MCF 10A (cell line): Measurements from ENCODE around the gene PRAC1. TPM values are rescaled to one million over a fixed set of nuclear protein-coding genes. Genes with fewer than 3 reads are reported as not detected.

Source experiments
- Bru-seq: library from RNA; stranded (reverse); fragments of 400-500 nt; gene quantifications from one replicate; lab custom pipeline; 2021; lab: Mats Ljungman, UMichigan
- BruChase-seq, 2 experiments: library from RNA; stranded (reverse); fragments of 400-500 nt; gene quantifications; one replicate each; lab custom pipeline; 2021; lab: Mats Ljungman, UMichigan
- BruUV-seq: library from RNA; stranded (reverse); fragments of 400-500 nt; replicated peaks from 2 replicates; lab custom pipeline; 2021; lab: Mats Ljungman, UMichigan
- CTCF ChIA-PET: fragments of 300-600 bp; sonication (Branson Sonifier 250); formaldehyde crosslinking; extraction: SDS; loops from one replicate; lab custom pipeline; 2021; ENCODE audit warnings: antibody characterized with exemption, inconsistent platforms; lab: Yijun Ruan, JAX
- POLR2A ChIA-PET: fragments of 300-600, 350-650 bp; sonication (Branson Sonifier 250); formaldehyde crosslinking; extraction: SDS; loops from one replicate; lab custom pipeline; 2020; ENCODE audit warnings: antibody characterized with exemption, inconsistent platforms; lab: Yijun Ruan, JAX
- DNase-seq: peaks from one replicate; pipeline ENCODE4 v3.0.0-alpha.2; 2018; ENCODE audit not compliant: unreplicated experiment
- H3K27ac Mint-ChIP-seq: one replicate; pipeline ENCODE4 v1.8.0; 2022; ENCODE audit warnings: mild to moderate bottlenecking, low read depth, mixed read lengths; ENCODE audit not compliant: unreplicated experiment
- H3K27me3 Mint-ChIP-seq: one replicate; pipeline ENCODE4 v1.8.0; 2022; ENCODE audit warnings: mixed read lengths; ENCODE audit not compliant: insufficient read depth, unreplicated experiment
- H3K36me3 Mint-ChIP-seq: one replicate; pipeline ENCODE4 v1.8.0; 2022; ENCODE audit warnings: mild to moderate bottlenecking, moderate library complexity, mixed read lengths; ENCODE audit not compliant: insufficient read depth, unreplicated experiment
- H3K4me1 Mint-ChIP-seq: one replicate; pipeline ENCODE4 v1.8.0; 2022; ENCODE audit warnings: mixed read lengths; ENCODE audit not compliant: insufficient read depth, unreplicated experiment
- H3K4me3 Mint-ChIP-seq: one replicate; pipeline ENCODE4 v1.8.0; 2022; ENCODE audit warnings: mild to moderate bottlenecking, moderate library complexity, mixed read lengths; ENCODE audit not compliant: unreplicated experiment
- H3K9me3 Mint-ChIP-seq: one replicate; pipeline ENCODE4 v1.8.0; 2022; ENCODE audit warnings: mixed read lengths; ENCODE audit not compliant: unreplicated experiment
- intact Hi-C: fragments of 100-400 bp; cut with micrococcal nuclease; formaldehyde crosslinking; loops from 2 replicates; pipeline ENCODE4 v1.14.1; 2022
- long read RNA-seq: library from polyadenylated mRNA; stranded (forward); transcript quantifications from one replicate; pipeline ENCODE4 v2.0.0, GENCODE V29; 2022
- total RNA-seq: library from RNA; stranded (reverse); gene quantifications from 2 replicates; pipeline ENCODE4 v1.2.3, GENCODE V29; 2022
- TF ChIP-seq, protein P1 (sequence below): fragments of 200-600 bp; IDR thresholded peaks from one replicate; pipeline ENCODE4 v1.8.0; 2022; ENCODE audit warnings: antibody characterized with exemption, mild to moderate bottlenecking; ENCODE audit not compliant: unreplicated experiment

PRAC1 gene
- total RNA-seq (not detected in 2 replicates), Bru-seq, nascent RNA (not detected), BruChase-seq, experiment 1, labeled RNA remaining after a 6-hour chase (not detected), BruChase-seq, experiment 2, labeled RNA remaining after a 2-hour chase (not detected)
- long read RNA-seq: 0 reads

DNA sequence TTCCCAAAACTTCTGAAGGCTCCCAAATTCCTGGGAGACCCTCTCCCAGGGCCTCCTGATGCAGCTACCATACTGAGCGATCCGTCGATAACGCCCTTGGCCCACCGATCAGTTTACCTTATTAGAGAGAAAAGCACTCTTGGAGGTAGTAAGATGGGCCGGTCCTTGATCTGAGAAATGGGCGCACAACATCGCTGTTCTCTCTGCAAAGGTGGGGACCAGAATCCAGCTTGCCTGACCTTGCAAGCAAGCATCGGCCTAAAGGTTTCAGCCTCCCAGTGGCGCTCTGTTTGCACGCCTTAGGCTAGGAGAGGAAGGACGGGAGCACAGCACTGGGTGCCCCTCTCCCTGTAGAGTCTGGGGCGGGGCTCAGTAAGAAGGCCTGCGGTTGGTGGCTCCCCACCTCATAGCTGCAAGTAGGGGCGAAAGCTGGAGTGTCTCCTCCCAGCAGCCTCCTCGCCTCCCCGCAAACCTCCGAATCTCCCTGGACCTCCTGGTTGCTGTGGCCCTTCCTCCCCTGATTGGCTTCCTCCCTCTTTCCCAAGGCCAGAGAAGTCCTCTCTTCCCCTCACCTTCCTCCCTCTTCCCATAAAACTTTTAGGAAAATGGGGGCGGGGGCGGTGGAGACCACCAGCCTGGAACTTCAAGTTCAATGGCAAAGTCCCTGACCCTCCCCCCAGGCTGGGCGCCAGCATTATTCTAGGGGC lies at the start of gene PRAC1:
PRAC1 (minus strand) TSS at position 318 of the 707 bp plus-strand sequence; CDS start at position 192, 126 bp downstream.
- no peak for DNase-seq
- H3K4me3 Mint-ChIP-seq: no peak within 1 kb of the TSS
- H3K4me1 Mint-ChIP-seq: peaks cover 5% of the 10 kb centered on the region
- TF ChIP-seq, protein P1, sequence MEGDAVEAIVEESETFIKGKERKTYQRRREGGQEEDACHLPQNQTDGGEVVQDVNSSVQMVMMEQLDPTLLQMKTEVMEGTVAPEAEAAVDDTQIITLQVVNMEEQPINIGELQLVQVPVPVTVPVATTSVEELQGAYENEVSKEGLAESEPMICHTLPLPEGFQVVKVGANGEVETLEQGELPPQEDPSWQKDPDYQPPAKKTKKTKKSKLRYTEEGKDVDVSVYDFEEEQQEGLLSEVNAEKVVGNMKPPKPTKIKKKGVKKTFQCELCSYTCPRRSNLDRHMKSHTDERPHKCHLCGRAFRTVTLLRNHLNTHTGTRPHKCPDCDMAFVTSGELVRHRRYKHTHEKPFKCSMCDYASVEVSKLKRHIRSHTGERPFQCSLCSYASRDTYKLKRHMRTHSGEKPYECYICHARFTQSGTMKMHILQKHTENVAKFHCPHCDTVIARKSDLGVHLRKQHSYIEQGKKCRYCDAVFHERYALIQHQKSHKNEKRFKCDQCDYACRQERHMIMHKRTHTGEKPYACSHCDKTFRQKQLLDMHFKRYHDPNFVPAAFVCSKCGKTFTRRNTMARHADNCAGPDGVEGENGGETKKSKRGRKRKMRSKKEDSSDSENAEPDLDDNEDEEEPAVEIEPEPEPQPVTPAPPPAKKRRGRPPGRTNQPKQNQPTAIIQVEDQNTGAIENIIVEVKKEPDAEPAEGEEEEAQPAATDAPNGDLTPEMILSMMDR: no peak
- H3K36me3 Mint-ChIP-seq: no peaks in the 10 kb centered on the region
- no TSS peak for BruUV-seq
- CTCF ChIA-PET: interaction anchor here (0.5 to 5.0 kb wide), 10 partner anchors 10 to 945 kb away, joined by 3 to 81 read pairs (median 9); no protein-coding TSS in a partner anchor
- peaks cover 52% of the 10 kb centered on the region for H3K27me3 Mint-ChIP-seq
- H3K9me3 Mint-ChIP-seq: no peaks in the 10 kb centered on the region
- H3K27ac Mint-ChIP-seq: no peak within 1 kb of the TSS
- POLR2A ChIA-PET: no interaction called here
- intact Hi-C loops: no loop called here

- intact Hi-C loops: no loop called here
- no TSS peak for BruUV-seq
- CTCF ChIA-PET: interaction anchor here (0.8 kb wide), 1 partner anchor 785 kb away, joined by 3 read pairs; no protein-coding TSS in a partner anchor
- POLR2A ChIA-PET: no interaction called here
- TF ChIP-seq, protein P1: no peak
- H3K4me3 Mint-ChIP-seq: no peak overlapping the region
- H3K9me3 Mint-ChIP-seq: no peaks in the 10 kb centered on the region
- H3K27ac Mint-ChIP-seq: no peak overlapping the region
- H3K36me3 Mint-ChIP-seq: no peaks in the 10 kb centered on the region
- no peaks in the 10 kb centered on the region for H3K4me1 Mint-ChIP-seq
- no peak for DNase-seq
- peaks cover 36% of the 10 kb centered on the region for H3K27me3 Mint-ChIP-seq
Observed at GRCh38 chr17:48770954-48771353, 48.6 kb upstream of the PRAC1 start.

DNA sequence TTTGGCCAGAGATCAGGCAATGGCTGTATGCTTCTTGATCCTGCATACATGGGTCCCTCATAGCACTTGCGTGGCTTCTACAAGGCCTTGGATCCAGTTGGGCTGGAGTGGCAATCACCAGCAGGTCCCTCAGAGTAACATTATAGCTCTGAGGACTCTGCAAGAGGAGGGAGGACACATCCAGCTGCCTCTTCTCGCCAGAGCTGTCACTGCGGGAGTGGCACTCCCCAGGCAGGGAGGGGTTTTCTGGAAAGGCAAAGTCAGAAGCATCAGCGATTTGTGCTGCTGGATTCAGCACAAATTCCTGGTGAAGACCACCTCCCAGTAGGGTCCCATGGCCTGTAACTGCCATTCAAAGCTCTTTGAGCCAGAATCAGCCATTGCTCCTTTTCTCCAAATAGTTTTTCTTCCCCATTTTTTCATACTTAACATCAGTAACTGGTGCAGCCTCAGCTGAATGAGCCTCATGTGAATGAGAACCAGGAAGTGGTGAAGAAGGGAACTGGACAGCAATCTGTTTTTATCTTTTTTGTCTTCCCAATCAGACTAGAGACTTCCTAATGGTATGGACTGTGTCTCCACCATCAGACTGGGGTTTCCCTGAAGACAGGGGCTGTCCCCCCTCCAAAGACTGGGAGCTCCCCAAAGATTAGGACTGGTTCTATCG lies 46.8 kb upstream of the PRAC1 start:
- ChIA-PET POLR2A (interaction anchor here (0.6 kb wide), 1 partner anchor 312 kb away, joined by 3 read pairs; no protein-coding TSS in a partner anchor), CTCF (interaction anchor here (0.6 to 1.9 kb wide), 5 partner anchors 21 to 116 kb away, joined by 3 to 5 read pairs (median 3); no protein-coding TSS in a partner anchor)
- intact Hi-C loops: no loop called here
- Mint-ChIP-seq H3K9me3 (no peaks in the 10 kb centered on the region), H3K36me3 (no peaks in the 10 kb centered on the region), H3K27ac (no peak overlapping the region), H3K27me3 (peaks cover 54% of the 10 kb centered on the region), H3K4me3 (no peak overlapping the region), H3K4me1 (no peaks in the 10 kb centered on the region)
- TF ChIP-seq, protein P1: no peak
- no TSS peak for BruUV-seq
- no peak for DNase-seq

GRCh38 chr17:48767263-48767774 lies 45.0 kb upstream of the PRAC1 start:
- Mint-ChIP-seq H3K4me1 (no peaks in the 10 kb centered on the region), H3K36me3 (no peaks in the 10 kb centered on the region), H3K4me3 (no peak overlapping the region), H3K9me3 (no peaks in the 10 kb centered on the region), H3K27ac (no peak overlapping the region), H3K27me3 (peaks cover 71% of the 10 kb centered on the region)
- TF ChIP-seq, protein P1: no peak
- POLR2A ChIA-PET: no interaction called here
- no TSS peak for BruUV-seq
- intact Hi-C loops: no loop called here
- DNase-seq: no peak
- CTCF ChIA-PET: interaction anchor here (0.6 to 2.6 kb wide), 4 partner anchors 14 to 101 kb away, joined by 3 to 11 read pairs (median 6); no protein-coding TSS in a partner anchor
